Adipose tissue (tissue), 3 donors: ENCODE measurements around the gene PIK3C2G. TPM values are rescaled to one million over a fixed set of nuclear protein-coding genes. Genes with fewer than 3 reads are reported as not detected.

Source experiments
- H3K27ac ChIP-seq: one replicate; pipeline ENCODE4 v1.5.1; 2013; ENCODE audit warnings: low read depth, low read length
- WGBS, 3 donors: extraction: QIAGEN DNeasy Blood & Tissue Kit; methylation state at CpG; one replicate each; pipeline ENCODE4 v1.1.7; 2013; 5-methylcytosine and 5-hydroxymethylcytosine counted together
- polyA plus RNA-seq, 3 donors: library from polyadenylated mRNA; stranded (reverse); fragments of 200-250 nt; gene quantifications; one replicate each; pipeline ENCODE4 v1.2.3, GENCODE V29; 2013
- donor health status: healthy with polysubstance abuse.
- donor health status: Bipolar disorder and iron deficiency.
- donor health status: healthy.

The PIK3C2G gene
- polyA plus RNA-seq, 3 donors, result 0.22 to 1.2 (median 0.31) TPM

DNA sequence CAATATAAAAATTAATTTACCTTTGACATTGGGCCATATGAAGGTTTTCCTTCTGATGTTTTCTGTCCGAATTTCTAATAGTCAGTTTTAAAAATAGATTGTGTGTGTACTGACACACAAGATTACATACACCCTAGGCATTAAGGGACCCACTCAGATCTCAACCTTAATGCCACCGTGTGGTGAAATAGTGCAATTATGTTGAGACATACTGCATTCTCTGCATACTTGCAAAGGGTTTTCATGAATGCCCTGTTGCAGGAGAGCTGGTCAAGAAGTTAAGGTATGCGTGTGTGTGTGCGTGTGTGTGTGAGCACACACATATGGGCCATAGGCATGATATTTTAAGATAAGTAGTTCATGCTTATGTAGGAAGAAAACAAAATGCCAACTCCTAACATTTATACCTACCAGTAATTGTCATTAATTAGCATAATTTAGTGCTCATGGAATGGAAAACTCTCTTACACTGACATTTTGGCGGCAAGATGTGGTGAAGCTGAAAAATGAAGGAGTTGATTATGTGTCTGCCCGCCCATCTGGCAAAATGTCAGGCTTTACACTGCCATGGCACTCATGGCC, 58.8 kb downstream of the PIK3C2G start:
- H3K27ac ChIP-seq, result no peak overlapping the region
- 46 to 67% (median 61%) methylated on average over 6 of the region's 6 CpGs for WGBS, 3 donors

DNA sequence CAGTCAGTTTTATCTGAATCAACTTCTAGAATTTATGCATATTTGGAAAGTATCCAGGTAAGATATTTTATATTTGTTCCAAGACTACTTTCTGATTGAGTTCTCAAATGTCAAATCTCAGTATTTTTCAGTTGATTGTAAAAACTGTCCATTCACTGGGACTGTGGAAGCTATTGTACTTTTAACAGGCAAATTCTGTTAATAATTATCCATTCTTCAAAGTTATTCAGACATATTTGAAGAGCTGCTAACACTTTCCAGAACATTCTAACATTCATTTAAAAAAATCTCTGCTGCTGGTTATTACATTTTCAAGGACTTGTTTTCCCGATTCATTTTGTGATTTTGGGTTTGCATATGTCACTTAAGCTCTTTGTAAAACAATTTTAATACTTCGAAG, 59.7 kb downstream of the PIK3C2G start:
- 45 to 84% (median 84%) methylated on average over 2 of the region's 2 CpGs for WGBS, 3 donors
- H3K27ac ChIP-seq, result no peak overlapping the region

DNA sequence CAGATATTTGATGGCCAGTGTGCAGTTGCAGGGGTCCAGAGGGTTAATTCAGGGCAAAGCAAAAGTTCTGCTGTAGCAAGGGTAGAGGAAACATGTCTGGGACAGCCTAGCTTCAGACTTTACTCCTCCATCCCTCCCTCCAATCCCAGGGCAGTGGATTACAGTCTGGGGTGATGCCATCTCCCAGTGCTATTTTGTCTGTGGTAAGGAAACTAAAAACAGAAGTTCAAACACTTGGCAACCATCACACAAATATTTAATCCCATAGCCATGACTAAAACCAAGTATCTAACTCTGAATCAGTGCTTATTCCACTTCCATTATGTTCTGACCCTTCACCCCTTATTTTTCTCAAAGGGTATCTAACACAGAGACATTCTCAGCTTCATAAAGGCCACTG, 61.8 kb downstream of the PIK3C2G start:
- no peak overlapping the region for H3K27ac ChIP-seq

DNA sequence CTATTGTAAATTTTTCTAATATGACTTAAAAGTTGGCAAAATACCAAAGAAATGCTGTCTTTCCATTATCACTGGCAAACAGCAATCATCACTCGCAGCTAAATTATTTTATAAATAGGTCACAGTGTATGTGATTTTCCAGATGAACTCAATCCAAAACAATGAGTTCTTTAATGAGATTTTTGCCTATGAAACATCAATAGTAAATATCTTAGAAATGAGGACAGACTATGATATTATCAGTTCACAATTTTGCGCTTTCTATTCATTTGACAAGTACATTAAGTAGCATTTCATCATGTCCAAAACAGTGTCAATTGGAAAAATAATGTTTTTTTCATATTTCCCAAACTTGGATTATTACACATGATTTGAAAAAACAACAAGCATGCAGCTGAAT, 65.7 kb downstream of the PIK3C2G start:
- 61 to 64% (median 63%) methylated on average over 2 of the region's 2 CpGs for WGBS, 3 donors
- H3K27ac ChIP-seq, result no peak overlapping the region

DNA sequence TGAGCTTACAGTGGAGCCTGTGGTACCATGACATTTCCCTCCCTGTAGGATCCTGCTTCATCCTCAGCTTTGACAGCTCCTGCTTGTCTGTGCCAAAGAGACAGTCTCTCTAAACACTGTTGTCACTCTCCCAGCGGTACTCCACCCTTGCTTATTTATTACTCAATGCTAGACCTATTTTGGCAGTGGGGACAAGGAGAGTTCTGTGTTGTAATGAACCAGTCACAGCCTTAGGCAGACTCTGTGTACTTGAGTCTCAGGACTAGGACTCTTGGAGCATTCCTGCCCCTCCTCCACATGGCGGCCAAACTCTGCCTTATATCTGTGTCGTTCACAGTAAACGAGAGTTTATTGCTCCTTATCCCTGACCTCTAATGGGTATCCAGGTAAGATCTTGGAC, 70.9 kb downstream of the PIK3C2G start:
- no peak overlapping the region for H3K27ac ChIP-seq

DNA sequence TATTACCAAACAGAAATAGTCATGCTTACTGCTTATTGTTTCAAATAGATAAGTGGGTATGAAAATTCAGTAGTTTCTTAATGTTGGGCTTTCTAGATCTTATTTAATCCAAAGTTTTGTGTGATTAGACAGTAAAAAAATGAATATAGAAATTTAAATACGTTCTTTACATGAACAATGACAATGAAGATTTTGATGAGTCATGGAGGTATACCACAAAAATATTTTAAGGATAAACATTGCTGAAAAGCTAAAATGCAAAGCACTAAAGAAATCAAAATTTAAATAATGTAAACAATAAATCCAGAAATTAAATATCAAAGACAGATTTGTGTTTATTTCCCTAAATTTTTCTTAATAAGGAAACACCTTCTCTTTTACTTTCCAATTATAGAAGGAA, 78.3 kb downstream of the PIK3C2G start:
- 58 to 75% (median 62%) methylated on average over 1 of the region's 1 CpG for WGBS, 3 donors

More for the DNA sequence above, 70.9 kb downstream of the PIK3C2G start:
- 66 to 75% (median 69%) methylated on average over 4 of the region's 4 CpGs for WGBS, 3 donors

DNA sequence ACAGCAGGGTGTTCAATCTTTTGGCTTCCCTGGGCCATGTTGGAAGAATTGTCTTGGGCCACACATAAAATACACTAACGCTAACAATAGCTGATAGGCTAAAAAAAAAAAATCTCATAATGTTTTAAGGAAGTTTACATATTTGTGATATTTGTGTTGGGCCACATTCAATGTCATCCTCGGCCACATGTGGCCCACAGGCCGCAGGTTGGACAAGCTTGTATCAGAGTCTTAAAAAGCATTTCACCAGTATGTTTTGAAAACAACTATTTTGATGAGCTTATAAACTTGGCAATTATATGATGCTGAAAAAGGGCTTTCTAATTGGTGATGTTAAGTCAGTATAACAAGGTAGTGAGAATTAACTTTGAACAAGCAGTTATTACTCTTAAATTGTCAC, 78.9 kb downstream of the PIK3C2G start:
- no peak overlapping the region for H3K27ac ChIP-seq
- WGBS, 3 donors, result 80 to 93% (median 90%) methylated on average over 3 of the region's 3 CpGs

More for the DNA sequence above, 78.3 kb downstream of the PIK3C2G start:
- H3K27ac ChIP-seq, result no peak overlapping the region

DNA sequence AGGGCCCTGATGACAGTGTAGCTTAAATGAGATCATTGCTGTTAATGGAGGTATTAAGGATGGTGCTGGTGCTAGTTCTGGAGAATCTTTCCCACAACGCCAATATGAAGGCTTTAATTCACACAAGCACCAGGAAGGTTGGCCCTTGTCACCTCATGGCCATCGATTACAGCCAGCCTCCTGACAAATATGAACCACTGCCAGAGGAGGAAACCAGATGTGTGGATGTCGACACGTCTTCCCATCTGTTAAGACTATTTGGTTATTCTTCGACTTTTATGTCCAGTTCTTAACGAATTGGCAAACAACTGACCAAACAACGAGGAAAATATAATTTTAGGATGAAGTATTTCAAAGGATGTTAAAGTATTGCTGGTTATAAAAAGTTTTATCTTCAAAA, 79.5 kb downstream of the PIK3C2G start:
- no peak overlapping the region for H3K27ac ChIP-seq
- 67 to 78% (median 73%) methylated on average over 7 of the region's 7 CpGs for WGBS, 3 donors

DNA sequence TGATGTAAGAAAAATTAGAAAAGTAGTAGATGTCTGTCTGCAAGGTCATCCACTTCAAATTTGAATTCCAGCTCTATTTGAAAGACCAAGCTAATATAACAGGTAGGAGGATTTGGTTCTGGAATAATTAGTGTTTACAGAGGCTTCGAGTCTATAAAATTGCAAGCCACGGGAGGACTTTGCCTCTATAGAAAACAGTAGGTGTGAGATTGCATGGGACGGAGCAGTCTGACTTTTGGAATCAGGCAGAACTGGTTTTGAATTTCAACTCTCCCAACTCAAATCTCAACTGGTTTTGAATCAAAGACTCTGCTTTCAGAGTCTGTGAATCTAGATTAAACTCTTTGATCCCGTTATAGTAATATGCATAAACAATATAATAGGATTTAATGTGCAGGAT, 82.4 kb downstream of the PIK3C2G start:
- no peak overlapping the region for H3K27ac ChIP-seq
- 46 to 91% (median 91%) methylated on average over 4 of the region's 4 CpGs for WGBS, 3 donors

DNA sequence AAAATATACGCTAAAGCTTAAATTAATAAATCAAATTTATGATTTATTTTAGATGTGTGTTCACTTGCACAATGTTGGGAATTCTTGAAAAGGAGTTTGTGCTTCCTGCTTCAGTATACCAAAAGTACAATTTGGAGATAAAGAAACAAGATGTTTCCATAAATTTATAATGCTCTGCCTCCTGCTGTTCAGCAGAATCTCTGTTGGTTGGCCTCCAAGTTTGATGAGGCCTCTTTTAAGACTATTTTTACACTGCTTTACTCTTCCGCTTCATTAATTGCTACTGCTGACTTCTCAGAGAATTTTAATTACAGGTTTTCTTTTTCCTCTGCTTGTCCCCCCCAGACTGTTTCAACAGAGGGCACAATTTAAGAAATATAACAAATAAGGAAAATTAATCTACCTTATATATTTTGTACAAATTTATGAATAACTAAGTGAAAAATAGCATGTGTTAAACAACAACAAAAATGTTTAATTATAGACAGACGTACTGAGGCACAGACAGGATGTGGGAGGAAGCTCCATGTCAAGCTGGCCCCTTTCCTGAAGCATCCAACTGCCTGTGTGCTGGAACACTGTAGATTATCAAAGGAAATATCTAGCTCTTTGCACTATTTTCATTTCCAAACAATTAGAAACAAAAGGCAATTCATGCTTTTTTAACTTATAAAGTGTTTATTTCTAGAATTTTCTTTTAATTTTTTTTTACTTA, 83.9 kb downstream of the PIK3C2G start:
- WGBS, 3 donors, result 51 to 66% (median 51%) methylated on average over 3 of the region's 3 CpGs
- no peak overlapping the region for H3K27ac ChIP-seq

DNA sequence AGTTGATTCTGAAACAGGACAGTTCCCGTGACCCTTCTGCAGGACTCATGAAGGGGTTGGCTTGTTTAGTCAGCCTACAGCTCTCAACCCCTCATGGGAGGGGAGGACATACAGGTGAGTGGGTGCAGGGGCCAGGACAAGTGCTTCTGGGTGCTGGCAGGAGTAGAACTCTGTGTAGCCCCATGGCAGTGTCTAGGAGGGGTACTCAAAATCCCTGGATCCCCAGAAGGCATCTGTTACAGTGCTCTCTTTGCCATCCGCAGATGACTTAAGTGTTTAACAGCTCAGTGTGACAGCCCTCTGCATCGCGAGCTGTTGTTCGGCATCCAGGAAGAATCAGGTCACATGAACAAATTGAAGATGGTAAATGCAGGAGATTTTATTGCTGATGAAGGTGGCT, 91.0 kb downstream of the PIK3C2G start:
- H3K27ac ChIP-seq, result no peak overlapping the region
- WGBS, 3 donors, result 91 to 95% (median 94%) methylated on average over 5 of the region's 5 CpGs

DNA sequence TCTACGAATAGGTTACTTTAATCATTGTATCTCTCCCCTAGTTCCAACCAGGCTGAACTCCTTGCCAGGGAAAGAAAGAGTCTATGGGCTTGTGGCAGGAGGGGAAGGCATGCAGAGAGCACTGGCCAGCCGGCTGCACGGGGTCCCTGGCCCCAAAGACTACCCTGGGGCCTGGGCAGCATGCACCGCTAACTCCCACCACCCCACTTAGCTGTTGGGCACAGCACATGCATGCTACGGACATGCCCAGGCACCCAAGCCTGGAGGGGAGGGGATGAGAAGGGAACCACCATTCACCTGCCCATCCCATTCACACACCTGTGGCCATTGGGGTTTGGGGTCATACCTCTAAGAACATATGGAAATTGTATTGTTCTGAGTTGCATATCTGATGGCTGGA, 94.1 kb downstream of the PIK3C2G start:
- WGBS, 3 donors, result 82 to 93% (median 90%) methylated on average over 5 of the region's 5 CpGs
- no peak overlapping the region for H3K27ac ChIP-seq

DNA sequence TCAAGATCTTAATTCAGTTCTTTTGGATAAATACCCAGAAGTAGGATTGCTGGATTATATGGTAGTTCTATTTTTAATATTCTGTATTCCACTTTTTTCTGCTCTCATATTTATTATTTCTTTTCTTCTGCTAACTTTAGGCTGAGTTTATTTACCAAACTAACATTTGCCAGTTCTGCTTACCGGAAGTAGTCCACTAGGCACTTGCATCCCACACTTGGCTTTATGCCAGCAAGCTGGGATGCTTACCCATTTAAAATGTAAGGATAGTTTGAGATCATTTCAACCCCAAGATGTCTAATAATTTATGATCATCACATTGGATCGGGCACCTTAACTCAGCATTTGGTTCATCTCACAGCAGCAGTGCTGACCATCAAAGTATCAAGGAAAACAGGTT, 96.8 kb downstream of the PIK3C2G start:
- WGBS, 3 donors, result 78 to 87% (median 80%) methylated on average over 2 of the region's 2 CpGs
- H3K27ac ChIP-seq, result no peak overlapping the region

DNA sequence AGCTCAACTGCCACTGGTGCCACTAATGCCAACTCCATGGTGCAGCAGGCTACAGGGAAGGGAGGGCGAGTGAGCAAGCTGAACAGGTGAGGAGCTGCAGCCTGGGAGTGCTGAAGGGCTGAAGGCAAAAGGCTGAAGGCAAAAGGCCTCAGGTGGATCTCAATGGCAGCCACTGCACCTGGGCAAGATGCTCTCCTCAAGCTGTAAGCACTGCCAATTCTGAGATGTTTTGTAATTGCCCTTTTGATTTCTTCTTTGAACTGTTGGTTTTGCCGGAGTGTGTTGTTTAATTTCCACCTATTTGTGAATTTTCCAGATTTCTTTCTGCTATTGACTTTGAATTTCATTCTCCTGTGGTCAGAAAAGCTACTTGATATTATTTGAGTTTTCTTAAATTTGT, 97.6 kb downstream of the PIK3C2G start:
- H3K27ac ChIP-seq, result no peak overlapping the region
- 87 to 91% (median 88%) methylated on average over 2 of the region's 2 CpGs for WGBS, 3 donors

DNA sequence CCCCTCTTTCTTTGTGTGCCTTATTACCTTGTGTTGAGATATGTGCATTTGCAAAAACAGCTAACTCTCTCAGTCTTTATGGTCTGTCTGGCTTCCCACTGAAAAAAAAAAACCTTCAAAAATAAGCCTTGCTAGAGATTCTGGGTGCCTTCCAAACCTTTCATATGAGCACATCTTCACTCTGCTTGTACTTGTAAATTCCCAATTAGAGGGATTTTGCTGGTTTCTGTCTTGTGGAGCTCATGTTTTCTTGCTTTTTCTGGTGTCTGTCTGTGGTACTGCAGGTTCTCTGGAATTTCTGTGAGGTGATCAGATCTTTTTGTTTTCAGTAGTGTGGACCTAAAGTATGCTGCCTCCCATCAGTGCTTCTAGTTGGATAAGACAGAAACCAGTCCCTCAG, 100.1 kb downstream of the PIK3C2G start:
- H3K27ac ChIP-seq, result no peak overlapping the region

DNA sequence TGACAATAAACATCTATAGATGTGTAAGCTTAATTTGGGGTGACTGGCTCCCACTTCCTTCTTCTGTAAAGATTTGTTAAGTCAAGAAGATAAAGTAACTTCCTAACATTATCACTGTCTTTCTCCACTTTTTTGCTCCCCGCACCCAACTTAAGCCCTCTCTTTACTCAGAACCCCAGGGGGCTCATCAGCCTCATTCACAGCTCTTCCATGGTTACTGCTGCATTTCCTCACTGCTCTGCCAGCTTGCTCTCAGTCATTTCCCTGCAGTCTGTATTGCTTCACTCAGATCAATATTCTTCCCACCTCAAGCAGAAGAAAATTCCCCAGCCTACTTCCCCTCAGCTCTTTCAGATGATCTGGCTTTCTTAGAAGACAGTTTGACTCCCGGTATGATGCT, 102.0 kb downstream of the PIK3C2G start:
- H3K27ac ChIP-seq, result no peak overlapping the region
- 49 to 82% (median 70%) methylated on average over 2 of the region's 2 CpGs for WGBS, 3 donors

DNA sequence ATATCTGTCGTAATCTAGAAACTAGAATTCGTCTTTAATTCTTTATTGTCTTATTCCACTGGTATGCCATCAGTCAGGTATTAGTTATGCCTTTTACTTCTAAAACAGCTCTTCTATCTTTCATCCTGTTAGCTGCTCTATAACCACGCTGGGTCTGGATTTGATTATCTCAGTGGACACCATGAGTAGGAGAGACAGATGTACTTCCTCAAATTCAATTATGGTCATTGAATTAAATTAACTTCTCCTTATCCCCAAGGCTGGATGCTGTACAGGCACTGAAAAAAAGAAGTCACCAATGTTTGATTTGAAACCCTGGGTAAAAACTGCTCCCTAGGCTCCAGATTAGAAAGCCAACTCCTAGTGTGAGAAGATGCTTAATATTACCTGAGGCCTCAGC, 107.3 kb downstream of the PIK3C2G start:
- 80 to 88% (median 88%) methylated on average over 3 of the region's 3 CpGs for WGBS, 3 donors
- no peak overlapping the region for H3K27ac ChIP-seq

DNA sequence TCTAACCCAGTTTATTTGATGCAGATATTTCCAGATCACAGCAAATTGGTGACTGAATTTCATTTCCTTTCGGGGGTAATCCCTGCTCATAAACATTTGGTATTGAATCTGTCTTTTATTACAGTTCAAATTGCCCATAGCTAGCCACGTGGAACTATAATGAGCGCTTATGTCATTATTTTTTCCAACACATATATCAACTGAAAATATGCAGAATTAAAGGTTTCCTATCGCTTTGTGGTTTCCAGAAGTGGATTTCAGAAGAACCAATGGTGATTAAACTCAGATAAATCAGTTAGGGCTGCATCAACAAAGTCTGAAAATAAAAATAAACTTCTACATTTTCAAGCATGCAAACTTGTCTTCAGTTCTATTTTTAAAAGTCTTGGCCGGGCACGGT, 111.9 kb downstream of the PIK3C2G start:
- WGBS, 3 donors, result 79 to 89% (median 85%) methylated on average over 6 of the region's 6 CpGs

DNA sequence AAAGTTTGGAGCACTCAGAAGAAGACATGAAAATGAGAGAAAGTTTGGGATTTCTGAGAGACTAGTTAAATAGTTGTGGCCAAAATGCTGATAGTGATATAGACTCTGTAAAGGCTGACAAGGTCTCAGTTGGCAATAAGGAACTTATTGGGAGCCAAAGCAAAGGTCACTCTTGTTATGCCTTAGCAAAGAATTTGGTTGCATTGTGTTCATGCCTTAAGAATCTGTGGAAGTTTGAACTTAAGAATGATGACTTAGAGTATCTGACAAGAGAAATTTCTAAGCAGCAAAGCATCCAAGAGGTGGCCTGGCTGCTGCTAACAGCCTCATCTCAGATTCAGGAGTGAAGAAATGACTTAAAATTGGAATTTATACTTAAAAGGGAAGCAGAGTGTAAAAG, 113.8 kb downstream of the PIK3C2G start:
- H3K27ac ChIP-seq, result no peak overlapping the region

More for the DNA sequence above, 111.9 kb downstream of the PIK3C2G start:
- H3K27ac ChIP-seq, result no peak overlapping the region

DNA sequence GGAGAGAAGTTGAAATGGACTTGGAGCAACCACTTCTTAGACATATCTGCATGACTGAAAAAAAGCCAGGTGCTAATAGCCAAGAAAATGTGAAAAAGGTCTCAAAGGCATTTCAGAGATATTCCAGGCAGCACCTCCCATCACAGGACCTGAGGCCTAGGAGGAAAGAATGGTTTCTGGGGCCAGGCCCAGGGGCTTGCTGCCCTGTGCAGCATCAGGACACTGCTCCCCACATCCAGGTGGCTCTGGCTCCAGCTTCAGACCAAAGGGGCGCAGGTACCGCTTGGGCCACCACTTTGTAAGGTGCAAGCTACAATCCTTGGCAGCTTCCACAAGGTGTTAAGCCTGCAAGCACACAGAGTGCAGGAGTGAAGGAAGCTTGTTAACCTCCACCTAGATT, 114.3 kb downstream of the PIK3C2G start:
- WGBS, 3 donors, result 85 to 97% (median 93%) methylated on average over 2 of the region's 2 CpGs
- no peak overlapping the region for H3K27ac ChIP-seq
